ENCODE measurements around the gene PSME4.

The PSME4 gene

GRCh38 chr2:53970724-53971602, at the start of gene PSME4:
PSME4 (minus strand) TSS chr2:53970993; CDS start chr2:53970784, 209 bp downstream.
- peak; percentile 95 for DNase-seq (ENCODE audit: extremely low spot score)
- TF ChIP-seq CTCF (IDR thresholded peaks at IDR 0.05; ENCODE audit: control extremely low read depth, extremely low read depth, low read depth, missing control alignments) = no peak
- ChIA-PET CTCF (interaction anchor here (1.1 to 2.4 kb wide), 3 partner anchors 7 to 29 kb away, joined by 3 to 5 read pairs (median 3); no protein-coding TSS in a partner anchor), POLR2A (interaction anchor here (1.8 kb wide), 1 partner anchor 9 kb away, joined by 5 read pairs; no protein-coding TSS in a partner anchor)

- TF ChIP-seq CTCF (IDR thresholded peaks at IDR 0.05; ENCODE audit: control extremely low read depth, extremely low read depth, low read depth, missing control alignments) = no peak
- POLR2A ChIA-PET = no interaction called here
- CTCF ChIA-PET = no interaction called here
- DNase-seq (ENCODE audit: extremely low spot score) = no peak
Measured at GRCh38 chr2:54015798-54016699, 45.3 kb upstream of the PSME4 start.

GRCh38 chr2:54013996-54014395, 43.2 kb upstream of the PSME4 start:
- no peak for DNase-seq (ENCODE audit: extremely low spot score)
- TF ChIP-seq CTCF (IDR thresholded peaks at IDR 0.05; ENCODE audit: control extremely low read depth, extremely low read depth, low read depth, missing control alignments) = no peak
- CTCF ChIA-PET = interaction anchor here (1.1 kb wide), 1 partner anchor 13 kb away, joined by 3 read pairs; no protein-coding TSS in a partner anchor
- POLR2A ChIA-PET = no interaction called here

GRCh38 chr2:54012538-54013141, 41.8 kb upstream of the PSME4 start:
- POLR2A ChIA-PET = no interaction called here
- CTCF ChIA-PET = interaction anchor here (0.8 to 2.9 kb wide), 4 partner anchors 9 to 21 kb away, joined by 3 to 11 read pairs (median 4); no protein-coding TSS in a partner anchor
- DNase-seq (ENCODE audit: extremely low spot score) = no peak
- TF ChIP-seq CTCF (IDR thresholded peaks at IDR 0.05; ENCODE audit: control extremely low read depth, extremely low read depth, low read depth, missing control alignments) = no peak

- CTCF ChIA-PET = no interaction called here
- TF ChIP-seq CTCF (IDR thresholded peaks at IDR 0.05; ENCODE audit: control extremely low read depth, extremely low read depth, low read depth, missing control alignments) = no peak
- DNase-seq (ENCODE audit: extremely low spot score) = no peak
- POLR2A ChIA-PET = no interaction called here
Measured at GRCh38 chr2:54009549-54009948, 38.8 kb upstream of the PSME4 start.

- DNase-seq (ENCODE audit: extremely low spot score) = no peak
- ChIA-PET POLR2A (no interaction called here), CTCF (no interaction called here)
- TF ChIP-seq CTCF (IDR thresholded peaks at IDR 0.05; ENCODE audit: control extremely low read depth, extremely low read depth, low read depth, missing control alignments) = no peak
Measured at GRCh38 chr2:54008439-54008838, 37.6 kb upstream of the PSME4 start.
